Measurements from ENCODE around the gene KIF22.

DNA sequence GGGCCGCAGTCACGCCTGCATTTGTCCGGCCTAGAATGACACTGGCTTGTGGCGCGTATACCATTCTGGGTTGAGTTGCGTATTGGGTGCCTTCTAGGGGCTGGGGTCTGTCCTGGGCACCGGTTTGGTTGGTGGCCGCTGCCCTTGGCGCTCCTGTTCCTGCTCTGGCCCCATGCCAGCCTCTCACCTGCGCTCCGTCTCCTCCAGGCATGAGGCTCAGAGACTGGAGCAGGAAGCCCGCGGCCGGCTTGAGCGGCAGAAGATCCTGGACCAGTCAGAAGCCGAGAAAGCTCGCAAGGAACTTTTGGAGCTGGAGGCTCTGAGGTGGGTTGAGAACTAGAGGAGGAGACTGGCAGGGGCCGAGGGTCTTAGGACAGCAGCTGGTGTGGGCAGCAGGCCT is 55.1 kb downstream of the KIF22 start:
- TF ChIP-seq, protein P1, sequence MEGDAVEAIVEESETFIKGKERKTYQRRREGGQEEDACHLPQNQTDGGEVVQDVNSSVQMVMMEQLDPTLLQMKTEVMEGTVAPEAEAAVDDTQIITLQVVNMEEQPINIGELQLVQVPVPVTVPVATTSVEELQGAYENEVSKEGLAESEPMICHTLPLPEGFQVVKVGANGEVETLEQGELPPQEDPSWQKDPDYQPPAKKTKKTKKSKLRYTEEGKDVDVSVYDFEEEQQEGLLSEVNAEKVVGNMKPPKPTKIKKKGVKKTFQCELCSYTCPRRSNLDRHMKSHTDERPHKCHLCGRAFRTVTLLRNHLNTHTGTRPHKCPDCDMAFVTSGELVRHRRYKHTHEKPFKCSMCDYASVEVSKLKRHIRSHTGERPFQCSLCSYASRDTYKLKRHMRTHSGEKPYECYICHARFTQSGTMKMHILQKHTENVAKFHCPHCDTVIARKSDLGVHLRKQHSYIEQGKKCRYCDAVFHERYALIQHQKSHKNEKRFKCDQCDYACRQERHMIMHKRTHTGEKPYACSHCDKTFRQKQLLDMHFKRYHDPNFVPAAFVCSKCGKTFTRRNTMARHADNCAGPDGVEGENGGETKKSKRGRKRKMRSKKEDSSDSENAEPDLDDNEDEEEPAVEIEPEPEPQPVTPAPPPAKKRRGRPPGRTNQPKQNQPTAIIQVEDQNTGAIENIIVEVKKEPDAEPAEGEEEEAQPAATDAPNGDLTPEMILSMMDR (IDR thresholded peaks at IDR 0.05), result no peak
- TF ChIP-seq POLR2AphosphoS5 (IDR thresholded peaks at IDR 0.05), result no peak
- no peak for TF ChIP-seq EP300 (IDR thresholded peaks at IDR 0.05)
